Nucleus accumbens (tissue), 56 donors: ENCODE data around the gene TPM2.

Experiments
- DNase-seq, 56 donors: peaks; one replicate each; lab custom pipeline; 2025; lab: John Stamatoyannopoulos, UW

Gene TPM2

GRCh38 chr9:35689542-35690293 is at the start of gene TPM2:
Gene TPM2, minus strand, starts transcription at chr9:35689925. Its CDS starts 108 bp downstream, at chr9:35689817.
- no peak for DNase-seq

- no peak for DNase-seq
Observed at GRCh38 chr9:35738924-35739323, 49.2 kb upstream of the TPM2 start.

GRCh38 chr9:35738186-35738585 is 48.5 kb upstream of the TPM2 start:
- no peak for DNase-seq

GRCh38 chr9:35737143-35737542 is 47.4 kb upstream of the TPM2 start:
- no peak for DNase-seq

- peak in 28 of 56 donors; percentile 2 to 62 (median 18) for DNase-seq
Observed at GRCh38 chr9:35736201-35736633, 46.5 kb upstream of the TPM2 start.

GRCh38 chr9:35734096-35734495 is 44.4 kb upstream of the TPM2 start:
- DNase-seq = no peak

- peak in 10 of 56 donors; percentile 16 to 57 (median 39) for DNase-seq
Observed at GRCh38 chr9:35732800-35733541, 43.2 kb upstream of the TPM2 start.

GRCh38 chr9:35732185-35732799 is 42.6 kb upstream of the TPM2 start, which contains the start of the genes CREB3 and TLN1:
Gene CREB3, plus strand, starts transcription at chr9:35732666. Its CDS starts 107 bp downstream, at chr9:35732773.
Gene TLN1, minus strand, starts transcription at chr9:35732195. Its CDS starts 6,501 bp downstream, at chr9:35725694.
- DNase-seq = peak; percentile 86 to 100 (median 97)

- DNase-seq = peak in 4 of 56 donors; percentile 49 to 73 (median 62)
Observed at GRCh38 chr9:35731415-35732184, 41.9 kb upstream of the TPM2 start.

GRCh38 chr9:35730486-35730854 is 40.7 kb upstream of the TPM2 start:
- DNase-seq = no peak

- DNase-seq = peak in 21 of 56 donors; percentile 3 to 32 (median 17)
Observed at GRCh38 chr9:35729700-35730485, 40.2 kb upstream of the TPM2 start.

GRCh38 chr9:35729101-35729500 is 39.4 kb upstream of the TPM2 start:
- DNase-seq = no peak

- peak in 20 of 56 donors; percentile 5 to 45 (median 20) for DNase-seq
Observed at GRCh38 chr9:35728041-35728971, 38.6 kb upstream of the TPM2 start.

GRCh38 chr9:35727676-35728040 is 37.9 kb upstream of the TPM2 start:
- no peak for DNase-seq

GRCh38 chr9:35726931-35727330 is 37.2 kb upstream of the TPM2 start:
- peak in 37 of 56 donors; percentile 1 to 80 (median 42) for DNase-seq

GRCh38 chr9:35725362-35725761 is 35.6 kb upstream of the TPM2 start:
- DNase-seq = no peak

- no peak for DNase-seq
Observed at GRCh38 chr9:35723908-35724307, 34.2 kb upstream of the TPM2 start.

- no peak for DNase-seq
Observed at GRCh38 chr9:35723426-35723825, 33.7 kb upstream of the TPM2 start.
